Measurements from ENCODE around the gene ZNF679.
"Not testable (repeated sequence)": the region's sequence is repeated elsewhere in the genome, so short reads cannot be mapped to it uniquely, and the experiment has no call there.

The ZNF679 gene

DNA sequence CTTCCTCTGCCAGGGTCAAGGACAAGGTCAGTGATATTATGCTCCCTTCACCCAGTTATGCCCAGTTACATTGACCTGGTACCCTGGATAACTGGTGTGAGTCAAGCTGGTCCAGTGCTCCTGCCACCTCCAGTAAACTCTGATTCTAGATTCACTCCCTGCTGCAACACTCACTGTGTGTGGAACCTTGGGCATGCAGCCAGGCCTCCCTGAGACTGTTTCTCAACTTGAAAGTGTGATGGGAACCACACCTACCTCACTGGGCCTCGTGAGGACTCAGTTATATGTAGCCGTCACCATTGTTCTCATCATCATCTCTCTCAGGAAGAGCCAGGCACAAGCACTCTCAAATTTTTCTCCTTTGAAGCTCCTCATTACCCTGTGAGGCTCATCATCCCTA is 84.6 kb downstream of the ZNF679 start:
- TF ChIP-seq, protein P1, sequence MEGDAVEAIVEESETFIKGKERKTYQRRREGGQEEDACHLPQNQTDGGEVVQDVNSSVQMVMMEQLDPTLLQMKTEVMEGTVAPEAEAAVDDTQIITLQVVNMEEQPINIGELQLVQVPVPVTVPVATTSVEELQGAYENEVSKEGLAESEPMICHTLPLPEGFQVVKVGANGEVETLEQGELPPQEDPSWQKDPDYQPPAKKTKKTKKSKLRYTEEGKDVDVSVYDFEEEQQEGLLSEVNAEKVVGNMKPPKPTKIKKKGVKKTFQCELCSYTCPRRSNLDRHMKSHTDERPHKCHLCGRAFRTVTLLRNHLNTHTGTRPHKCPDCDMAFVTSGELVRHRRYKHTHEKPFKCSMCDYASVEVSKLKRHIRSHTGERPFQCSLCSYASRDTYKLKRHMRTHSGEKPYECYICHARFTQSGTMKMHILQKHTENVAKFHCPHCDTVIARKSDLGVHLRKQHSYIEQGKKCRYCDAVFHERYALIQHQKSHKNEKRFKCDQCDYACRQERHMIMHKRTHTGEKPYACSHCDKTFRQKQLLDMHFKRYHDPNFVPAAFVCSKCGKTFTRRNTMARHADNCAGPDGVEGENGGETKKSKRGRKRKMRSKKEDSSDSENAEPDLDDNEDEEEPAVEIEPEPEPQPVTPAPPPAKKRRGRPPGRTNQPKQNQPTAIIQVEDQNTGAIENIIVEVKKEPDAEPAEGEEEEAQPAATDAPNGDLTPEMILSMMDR (IDR thresholded peaks at IDR 0.05; ENCODE audit: borderline replicate concordance, insufficient read depth, low read depth, low read length), result no peak
- H3K4me3 ChIP-seq (ENCODE audit: low read depth, low read length), result no peak overlapping the region

DNA sequence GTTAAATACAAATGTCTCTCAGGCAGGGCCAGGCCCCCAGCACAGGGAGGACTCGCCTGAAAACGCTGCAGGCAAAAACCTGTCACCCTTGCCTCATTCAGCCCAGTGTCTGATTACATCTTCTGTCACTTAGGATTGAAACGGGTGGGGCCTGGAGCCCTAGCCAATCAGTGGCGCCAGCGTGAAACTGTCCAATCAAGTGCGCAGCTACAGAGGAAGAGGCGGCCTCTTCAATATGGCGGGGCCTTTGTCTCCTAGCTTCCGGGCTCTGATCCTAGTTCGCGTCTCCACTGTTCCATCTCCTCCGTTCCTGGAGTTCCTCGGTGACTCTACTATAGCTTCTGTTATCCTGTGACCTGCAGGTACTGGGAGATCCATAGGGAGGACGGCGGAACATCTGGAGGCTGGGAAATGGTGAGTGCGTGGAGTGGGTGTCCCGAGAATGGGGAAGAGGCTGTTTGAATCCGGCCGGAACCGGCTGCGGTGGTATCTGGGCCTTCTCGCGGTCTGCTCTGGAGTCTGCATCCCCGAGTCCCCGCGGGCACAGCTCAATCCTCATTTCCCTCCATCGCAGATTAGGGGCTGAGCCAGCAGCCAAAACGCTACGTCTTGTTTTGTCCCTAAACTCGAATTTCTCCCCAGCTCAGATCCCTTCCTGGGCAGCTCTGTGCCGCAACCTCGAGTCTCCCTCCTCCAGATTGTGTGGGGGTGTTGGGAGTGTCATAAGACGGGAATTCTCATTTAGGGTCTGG is 85.6 kb downstream of the ZNF679 start, which contains the start of gene ZNF736:
TSS of gene ZNF736 (plus strand) at position 222 of the 752 bp plus-strand sequence. CDS start at position 412, 190 bp downstream.
- peak within 1 kb of the TSS; percentile 97 for H3K4me3 ChIP-seq (ENCODE audit: low read depth, low read length)
- TF ChIP-seq, protein P1 (IDR thresholded peaks at IDR 0.05; ENCODE audit: borderline replicate concordance, insufficient read depth, low read depth, low read length), result no peak

DNA sequence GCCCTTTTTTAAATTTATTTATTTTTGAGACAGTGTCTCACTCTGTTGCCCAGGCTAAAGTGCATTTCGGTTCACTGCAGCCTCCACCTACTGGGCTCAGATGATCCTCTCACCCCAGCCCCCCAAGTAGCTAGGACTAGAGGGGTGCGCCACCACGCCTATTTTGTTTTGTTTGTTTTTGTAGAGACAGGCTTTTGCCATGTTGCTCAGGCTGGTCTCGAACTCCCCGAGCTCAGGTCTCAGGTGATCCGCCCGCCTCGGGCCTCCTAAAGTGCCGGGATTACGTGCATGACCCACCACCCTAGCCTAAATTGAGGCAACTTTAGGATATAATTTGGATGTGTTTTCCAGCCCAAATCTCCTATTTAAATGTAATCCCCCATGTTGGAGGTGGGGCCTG is 86.3 kb downstream of the ZNF679 start:
- H3K4me3 ChIP-seq (ENCODE audit: low read depth, low read length), result peak overlapping the region; percentile 97
- TF ChIP-seq, protein P1 (IDR thresholded peaks at IDR 0.05; ENCODE audit: borderline replicate concordance, insufficient read depth, low read depth, low read length), result no peak

DNA sequence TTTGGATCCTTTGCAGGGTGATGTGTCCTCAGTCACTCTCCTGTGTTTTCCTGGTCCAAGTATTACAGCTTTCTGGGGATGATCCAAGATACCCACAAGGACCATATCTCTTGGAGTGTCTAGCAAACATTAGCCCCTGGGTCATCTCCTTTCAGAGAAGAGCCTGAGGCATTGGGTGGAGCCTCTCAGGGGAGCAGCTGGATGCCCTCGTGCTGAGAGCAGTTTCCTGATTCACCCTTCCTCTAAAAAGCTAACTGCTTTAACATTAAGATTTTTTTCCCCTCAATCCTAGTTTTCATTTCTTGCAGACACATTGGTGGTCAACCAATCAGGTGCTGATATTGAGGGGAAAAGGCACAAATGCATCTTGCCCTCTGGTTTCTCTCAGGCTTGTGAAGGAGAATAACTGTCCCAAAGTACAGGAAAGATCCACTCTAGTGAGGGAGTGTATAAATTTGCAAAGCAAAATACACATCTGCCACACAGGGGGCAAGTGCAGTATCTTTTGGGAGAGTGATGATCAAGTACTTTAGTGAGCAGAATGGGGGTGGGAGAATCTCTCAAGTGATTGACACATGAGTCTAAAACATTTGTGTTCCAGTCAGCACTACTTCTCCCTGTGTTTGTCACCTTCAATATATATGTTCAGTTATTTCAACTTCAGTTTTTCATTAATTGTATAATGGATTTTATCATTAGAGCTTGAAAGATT is 87.9 kb downstream of the ZNF679 start:
- H3K4me3 ChIP-seq (ENCODE audit: low read depth, low read length), result not testable (repeated sequence)
